Mesenteric fat pad (tissue), 1 donor: ENCODE measurements around the gene FRS3. TPM values are rescaled to one million over a fixed set of nuclear protein-coding genes. Genes with fewer than 3 reads are reported as not detected.
A peak's percentile ranks its signal among the peaks of the same experiment; 100 is the strongest.
"Not testable (repeated sequence)": the region's sequence is repeated elsewhere in the genome, so short reads cannot be mapped to it uniquely, and the experiment has no call there.

ENCODE experiments used
- DNase-seq: peaks from one replicate; pipeline ENCODE4 v3.0.0-alpha.2; 2020; ENCODE audit warnings: low spot score
- long read RNA-seq: library from polyadenylated mRNA; unstranded; transcript quantifications from one replicate; pipeline ENCODE4 v2.0.0, GENCODE V29; 2020
- total RNA-seq: library from RNA; stranded (reverse); fragmentation: NEBNext Ultra II Directional; extraction: Animal tissue kit (Norgen Biotek cat#: 25700); gene quantifications from one replicate; pipeline ENCODE4 v1.2.1, GENCODE V29; 2021
- donor health status: DM: yes; HTN: yes; CAD: no.

Gene FRS3, protein sequence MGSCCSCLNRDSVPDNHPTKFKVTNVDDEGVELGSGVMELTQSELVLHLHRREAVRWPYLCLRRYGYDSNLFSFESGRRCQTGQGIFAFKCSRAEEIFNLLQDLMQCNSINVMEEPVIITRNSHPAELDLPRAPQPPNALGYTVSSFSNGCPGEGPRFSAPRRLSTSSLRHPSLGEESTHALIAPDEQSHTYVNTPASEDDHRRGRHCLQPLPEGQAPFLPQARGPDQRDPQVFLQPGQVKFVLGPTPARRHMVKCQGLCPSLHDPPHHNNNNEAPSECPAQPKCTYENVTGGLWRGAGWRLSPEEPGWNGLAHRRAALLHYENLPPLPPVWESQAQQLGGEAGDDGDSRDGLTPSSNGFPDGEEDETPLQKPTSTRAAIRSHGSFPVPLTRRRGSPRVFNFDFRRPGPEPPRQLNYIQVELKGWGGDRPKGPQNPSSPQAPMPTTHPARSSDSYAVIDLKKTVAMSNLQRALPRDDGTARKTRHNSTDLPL
- 3.4 TPM for total RNA-seq
- long read RNA-seq, partial matches to known transcripts = 0 of 3 reads
- long read RNA-seq, other reads (novel, unspliced or antisense) = 2 of 3 reads

DNA sequence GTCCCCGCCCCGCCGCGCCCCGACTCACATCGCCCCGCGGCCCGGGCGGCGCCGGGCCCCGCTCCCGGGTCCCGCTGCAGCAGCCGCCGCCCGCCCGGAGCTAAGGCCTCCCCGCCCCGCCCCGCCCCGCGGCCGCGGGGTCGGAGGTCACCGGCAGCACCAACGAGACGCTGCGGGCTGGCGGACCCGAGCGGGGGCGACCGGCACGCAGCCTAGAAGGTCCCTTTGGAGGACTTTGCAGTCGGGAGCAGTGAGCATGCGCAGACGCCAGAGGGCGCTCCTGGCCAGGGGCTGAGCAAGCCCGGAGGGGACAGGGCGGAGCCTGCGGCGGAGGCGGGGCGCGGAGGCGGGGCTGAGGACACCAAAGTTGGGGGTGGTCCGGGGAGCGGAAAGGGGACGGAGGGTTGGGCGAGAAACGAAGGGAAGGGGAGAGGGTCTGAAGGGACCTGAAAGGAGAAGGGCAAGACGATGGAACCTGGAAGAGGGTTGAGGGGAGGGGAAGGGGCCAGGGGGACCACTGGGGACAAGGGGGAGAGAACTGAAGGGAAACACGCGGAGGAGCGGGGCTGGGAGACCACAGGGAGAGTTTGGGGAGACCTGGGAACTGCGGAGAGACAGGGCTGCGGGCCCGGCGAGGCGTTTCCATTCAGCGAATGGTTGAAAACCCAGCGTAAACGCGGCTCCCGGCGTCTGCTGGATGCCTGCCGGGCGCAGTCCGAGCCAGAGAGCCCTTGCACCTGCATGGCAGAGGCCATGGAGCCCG, at the start of gene FRS3:
TSS of gene FRS3 (minus strand) at position 113 of the 763 bp plus-strand sequence. CDS start 2,913 bp downstream, outside the sequence.
- peak; percentile 100 for DNase-seq

DNA sequence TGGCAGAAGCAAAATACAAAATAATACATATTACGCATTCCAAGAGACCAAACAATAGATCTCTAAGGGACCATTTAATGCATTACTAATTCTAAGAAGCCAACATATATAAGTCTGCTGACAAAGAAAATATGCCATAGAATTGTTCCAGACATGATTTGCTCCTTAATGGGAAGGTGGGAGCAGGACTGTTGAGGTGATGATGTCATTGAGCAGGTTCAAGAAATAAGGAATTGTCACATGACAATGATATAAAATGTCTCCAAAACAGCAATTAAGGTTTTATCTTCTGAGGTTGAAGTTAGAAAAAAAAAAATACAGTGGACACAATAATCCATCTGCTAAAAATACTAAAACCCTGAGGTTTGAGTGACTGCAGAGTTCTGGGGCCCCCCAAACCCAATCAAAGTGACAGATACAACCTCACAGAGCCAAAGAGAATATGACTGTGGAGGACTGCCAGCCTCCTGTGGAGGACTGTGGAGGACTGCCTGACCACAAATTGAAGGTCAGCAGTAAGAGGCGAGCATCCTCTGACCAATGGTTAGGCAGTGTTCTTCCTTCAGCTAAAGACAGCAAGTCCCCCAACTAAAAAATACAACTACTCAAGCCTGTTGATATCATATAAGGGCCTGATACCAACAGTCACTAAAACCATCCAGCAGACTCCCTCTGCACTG, 46.8 kb upstream of the FRS3 start:
- no peak for DNase-seq

DNA sequence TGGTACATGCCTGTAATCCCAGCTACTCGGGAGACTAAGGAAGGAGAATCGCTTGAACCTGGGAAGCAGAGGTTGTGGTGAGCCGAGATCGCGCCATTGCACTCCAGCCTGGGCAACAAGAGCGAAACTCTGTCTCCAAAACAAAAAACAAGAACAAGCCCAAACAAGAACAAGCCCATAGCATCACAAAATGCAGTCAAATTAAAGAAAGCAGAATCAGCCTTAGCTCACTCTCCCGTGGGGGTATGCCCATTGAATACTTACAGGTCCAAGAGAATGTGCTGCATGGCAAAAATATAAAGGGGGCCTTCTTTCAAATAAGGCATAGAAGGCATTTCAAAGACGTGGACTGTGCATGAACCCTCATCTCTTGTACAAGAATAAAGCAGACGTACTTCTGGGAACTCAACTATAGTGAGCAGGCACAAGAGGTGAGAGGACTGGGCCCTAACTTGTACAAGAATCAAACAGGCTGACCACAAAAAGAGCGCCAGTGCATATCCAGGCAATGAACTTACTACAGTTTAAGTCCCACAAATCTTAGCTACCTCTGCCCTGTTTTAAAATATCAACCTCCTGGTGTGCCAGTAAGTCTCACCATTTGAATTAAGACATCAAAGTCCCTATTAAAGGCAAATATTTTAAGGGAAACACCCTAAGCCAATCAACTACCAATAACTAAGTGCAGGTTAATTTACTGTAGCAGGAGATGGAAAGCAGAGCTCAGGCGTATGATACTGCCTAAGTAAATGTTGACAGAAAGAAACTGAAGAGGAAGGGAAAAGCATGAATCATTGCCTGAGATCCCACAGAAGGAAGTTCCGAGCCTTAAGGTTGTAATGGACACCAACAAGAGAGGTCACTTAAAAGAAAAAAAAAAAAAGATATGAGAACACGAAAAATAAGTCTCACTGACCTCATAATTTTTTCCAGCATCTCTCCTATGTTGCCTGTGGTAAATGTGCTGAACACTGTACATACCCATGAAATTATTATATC, 45.2 kb upstream of the FRS3 start:
- no peak for DNase-seq

DNA sequence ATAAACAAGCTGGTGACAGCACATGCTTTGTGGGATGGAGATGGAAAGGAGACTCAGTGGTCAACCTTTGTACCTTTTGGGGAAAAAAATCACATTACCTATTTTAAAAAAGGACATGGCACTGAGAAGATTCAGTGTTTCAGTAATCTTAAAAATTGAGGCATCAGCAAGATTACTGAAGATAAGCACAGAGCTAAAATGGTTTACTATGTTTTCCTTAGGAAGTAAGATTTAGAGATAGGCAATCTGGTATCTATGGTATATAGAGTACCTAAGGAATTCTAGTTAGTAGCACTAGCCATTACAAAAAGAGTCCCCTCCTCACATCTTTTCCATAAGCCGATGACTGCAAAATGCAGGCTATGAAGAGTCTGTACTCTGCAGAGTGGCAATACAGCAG, 43.5 kb upstream of the FRS3 start:
- no peak for DNase-seq

DNA sequence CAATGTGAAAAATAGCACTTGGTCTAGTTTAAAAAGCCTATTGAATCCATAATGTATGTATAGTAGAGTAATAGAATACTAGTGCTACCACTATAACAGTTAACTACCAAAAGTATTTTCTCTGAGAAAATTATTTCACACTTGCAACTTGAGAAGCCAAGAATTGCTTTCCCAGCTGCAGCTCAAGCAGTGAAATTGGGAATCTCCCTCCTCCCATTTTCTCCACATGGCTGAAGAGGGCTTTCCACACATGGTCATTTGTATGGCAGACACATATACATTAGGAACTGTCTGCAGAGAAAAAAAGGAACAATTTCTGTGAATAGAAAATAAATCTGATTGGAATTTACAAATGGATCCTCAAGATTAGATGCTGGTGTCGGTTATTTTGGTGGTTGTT, 42.3 kb upstream of the FRS3 start:
- no peak for DNase-seq

DNA sequence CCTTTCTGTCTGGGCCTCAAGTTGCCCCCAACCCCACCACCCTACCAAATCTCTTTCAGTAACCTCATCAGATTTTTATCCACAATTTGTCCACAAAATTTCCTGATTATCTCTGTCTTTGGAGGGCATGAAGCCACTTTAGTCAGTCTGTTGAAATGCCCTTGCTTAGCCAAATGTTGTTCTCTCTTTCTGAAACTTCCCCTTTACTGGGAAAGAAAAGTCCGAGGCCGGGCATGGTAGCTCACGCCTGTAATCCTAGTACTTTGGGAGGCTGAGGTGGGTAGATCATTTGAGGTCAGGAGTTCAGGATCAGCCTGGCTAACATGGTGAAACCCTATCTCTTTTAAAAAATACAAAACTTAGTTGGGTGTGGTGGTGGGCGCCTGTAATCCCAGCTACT, 41.6 kb upstream of the FRS3 start:
- no peak for DNase-seq

DNA sequence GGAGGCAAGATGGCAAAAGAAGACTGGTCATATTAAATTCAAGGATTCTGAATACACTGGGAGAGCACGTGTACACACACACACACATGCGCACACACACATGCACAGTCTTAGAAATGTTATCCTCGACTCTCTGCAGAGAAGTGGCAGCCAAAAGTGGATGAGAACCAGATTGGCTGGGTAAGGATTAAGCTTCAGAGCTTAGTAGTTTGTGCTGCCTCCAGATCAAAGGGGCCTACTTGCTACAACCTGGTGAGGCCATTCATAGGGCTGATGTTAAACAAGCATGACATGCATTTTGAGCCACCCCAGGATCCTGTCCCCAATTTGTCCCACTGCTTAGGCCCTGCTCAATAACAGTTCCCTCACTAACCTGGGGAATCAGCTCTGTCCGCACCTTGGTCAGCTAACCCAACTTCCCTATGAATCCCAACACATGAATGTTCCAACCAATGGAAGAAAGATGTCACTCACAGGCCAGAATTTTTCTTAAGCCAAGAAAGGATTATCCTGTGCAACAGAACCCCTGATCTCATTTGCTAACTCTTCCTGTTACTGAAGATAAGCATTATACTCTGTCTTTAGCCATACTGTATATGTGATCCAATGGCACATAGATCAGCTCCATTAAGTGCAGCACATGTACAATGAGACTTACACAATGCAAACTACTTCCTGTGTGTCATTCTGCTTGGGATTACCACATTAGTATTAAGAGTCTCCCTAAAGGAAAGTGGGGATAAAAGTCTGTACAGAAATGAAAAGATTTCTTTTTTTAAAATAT, 38.8 kb upstream of the FRS3 start:
- no peak for DNase-seq

DNA sequence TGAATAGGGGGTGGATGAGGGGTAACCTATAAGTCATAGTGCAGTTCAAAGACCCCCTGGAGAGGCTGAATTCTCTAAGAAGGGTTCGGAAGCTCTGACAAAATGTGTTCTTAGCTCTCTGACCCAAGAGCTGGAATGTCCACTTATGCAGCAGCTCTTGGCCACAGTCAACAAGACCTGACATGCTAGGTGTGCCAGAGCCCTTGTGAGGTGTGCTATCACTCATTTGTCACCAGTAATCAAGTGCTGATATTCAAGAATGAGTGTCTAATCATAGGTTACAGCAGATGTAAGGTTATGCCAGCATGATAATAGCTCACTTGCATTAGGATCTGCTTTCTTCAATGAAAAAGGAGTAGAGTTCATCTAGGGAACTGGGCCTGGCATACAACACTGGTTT, 35.9 kb upstream of the FRS3 start:
- DNase-seq = no peak

DNA sequence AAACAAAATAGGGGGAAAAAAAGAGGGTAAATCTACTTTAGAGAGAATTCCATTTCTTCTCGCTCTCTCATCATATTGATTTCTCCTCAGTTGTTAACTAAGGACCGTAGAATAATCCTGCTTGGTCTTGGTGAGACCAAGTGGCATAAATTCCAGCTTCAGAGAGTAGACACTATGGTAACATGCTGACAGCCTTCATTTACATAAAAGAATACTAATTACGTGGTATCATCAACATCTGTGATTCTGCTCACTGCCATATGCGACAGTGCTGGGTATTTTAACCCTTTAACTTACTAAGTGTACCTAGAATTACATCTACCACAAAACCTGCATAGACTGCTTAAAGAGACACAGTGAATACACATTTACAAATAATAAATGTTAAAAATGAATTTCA, 34.9 kb upstream of the FRS3 start:
- no peak for DNase-seq

DNA sequence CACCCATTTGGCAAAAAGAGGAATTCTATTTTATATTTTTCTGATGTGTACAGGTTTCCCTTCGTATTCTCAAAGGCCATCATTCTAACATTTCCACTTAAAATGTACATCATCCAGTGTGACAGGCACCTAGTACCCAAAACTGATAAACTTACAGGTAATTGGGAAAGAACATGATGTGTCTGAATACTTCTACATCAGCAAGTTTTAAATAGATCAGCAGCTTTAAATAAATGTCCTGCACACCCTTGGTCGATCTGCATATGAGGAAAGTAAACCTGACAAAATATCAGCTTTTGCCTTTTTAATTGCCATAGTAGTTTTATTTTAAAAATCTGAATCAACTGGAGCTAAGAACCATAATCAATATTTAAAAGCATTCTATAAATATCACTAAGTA, 34.3 kb upstream of the FRS3 start:
- DNase-seq = no peak

DNA sequence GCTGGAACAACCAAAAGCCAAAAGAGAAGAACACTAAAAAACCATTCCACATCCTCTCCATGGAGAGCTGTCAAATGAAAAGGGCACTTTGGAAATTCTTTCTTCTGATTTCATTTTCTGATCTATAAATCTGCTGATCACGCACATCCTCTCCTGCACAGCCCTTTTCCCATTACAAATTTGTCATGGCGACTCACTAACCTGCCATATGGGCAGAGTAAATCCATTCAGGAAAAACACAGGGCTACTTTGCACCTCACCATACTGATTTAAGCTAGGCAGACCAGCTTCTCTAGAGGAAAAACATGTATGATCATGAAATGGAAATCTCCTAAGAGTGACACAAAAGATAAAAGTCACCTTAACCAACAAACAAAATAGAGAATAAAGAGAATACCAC, 33.8 kb upstream of the FRS3 start:
- DNase-seq = no peak

DNA sequence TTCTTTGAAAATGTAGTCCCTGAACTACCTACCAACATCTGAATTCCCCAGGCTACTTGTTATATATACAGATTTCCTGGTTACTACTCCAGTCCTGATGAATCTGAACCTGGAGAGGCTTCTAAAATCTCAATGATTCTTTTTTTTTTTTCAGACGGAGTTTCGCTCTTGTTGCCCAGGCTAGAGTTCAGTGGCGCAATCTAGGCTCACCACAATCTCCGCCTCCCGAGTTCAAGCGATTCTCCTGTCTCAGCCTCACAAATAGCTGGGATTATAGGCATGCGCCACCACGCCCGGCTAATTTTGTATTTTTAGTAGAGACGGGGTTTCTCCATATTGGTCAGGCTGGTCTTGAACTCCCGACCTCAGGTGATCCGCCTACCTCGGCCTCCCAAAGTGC, 32.2 kb upstream of the FRS3 start:
- DNase-seq = not testable (repeated sequence)

DNA sequence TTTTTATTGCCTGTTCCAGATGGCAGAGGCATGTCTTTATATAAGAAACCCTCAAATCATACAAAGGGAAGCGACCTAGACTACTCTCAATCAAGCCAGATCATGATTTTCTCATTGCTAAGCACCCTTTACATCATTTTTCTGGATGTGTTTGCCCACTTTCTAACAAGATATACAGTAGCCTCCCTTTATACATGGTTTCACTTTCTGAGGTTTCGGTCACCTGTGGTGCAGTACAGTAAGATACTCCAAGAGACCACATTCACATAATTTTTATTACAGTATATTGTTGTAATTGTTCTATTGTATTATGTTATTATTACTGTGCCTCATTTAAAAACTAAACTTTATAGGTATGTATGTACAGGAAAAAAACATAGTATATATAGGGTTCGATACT, 31.4 kb upstream of the FRS3 start:
- no peak for DNase-seq

DNA sequence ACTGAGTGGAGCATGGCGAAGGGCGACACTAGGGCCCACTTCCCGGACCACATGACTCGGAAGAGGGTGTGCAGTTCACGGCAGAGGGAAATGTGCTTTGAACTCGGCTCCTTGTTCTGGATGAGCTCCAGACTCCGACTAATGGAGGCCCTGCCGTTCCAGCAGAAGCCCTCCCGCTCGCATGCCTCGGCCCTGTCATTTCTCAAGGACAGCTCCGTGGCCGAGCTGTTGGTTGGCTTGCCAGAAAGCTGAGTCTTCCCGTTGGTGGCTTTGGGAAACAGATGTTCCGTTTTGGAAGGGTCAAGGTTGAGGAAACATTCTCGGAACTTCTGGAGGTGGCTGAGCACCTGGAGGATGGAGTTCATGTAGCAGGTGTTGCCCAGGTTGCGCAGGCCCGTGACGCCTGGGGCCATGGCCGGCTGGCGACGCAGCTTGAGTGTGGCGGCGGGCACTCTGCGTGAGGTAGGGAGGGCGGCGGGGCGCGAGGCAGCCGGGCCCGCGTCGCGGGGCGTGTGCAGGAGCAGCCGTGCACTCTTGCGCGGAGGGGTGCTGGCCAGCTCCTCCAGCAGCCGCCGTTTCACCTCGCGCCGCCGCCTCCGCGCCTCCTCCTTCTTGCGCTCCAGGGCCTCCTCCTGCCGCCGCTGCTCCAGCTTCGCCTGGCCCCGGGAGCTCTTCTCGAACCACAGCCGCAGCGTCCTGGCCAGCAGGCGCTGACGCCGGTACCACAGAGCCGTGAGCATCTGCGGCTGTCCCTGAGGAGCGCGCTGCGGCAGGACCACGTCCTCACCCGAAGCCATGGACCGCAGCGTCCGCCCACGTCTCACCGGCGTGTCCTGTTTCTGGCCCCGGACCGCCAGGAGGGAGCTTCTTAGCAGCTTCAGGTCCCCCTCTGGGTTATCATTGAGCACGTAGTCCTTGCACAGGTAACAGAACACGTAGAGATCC, 26.4 kb upstream of the FRS3 start:
- no peak for DNase-seq

DNA sequence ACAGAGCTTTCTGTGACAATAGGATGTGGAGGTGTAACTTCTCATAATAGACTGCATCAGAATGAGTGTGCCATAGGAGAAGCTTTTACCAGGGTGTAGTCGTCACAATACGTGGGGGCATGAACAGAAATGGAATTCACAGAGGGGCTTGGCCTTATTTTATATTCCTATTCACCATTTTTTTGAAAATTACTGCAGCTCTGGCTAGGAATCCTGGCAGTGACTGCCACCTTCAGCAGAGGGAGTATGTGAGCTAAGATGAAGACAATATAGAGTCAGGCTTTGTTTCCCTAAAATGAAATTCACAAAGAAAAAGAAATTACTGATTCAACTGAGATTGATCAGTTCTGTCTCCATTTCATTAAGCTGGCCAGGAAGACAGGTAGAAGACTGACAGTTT, 21.7 kb upstream of the FRS3 start:
- DNase-seq = no peak

DNA sequence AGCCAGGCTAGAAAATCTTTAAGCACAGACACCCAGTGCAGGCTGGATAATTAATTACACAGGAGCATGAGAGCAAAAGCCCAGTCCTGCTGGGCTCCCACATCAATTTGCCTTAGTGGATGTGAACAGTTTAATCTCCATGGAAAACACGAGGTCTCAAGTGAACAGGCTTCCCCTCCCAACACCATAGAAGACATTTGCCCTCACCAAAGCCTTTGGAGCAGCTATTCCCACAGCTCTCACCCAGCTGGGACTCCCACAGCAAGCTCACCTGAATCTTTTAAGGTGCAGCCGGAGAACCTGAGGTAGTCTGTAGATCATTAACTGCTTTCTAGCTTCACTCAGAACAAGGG, 19.8 kb upstream of the FRS3 start:
- DNase-seq = no peak

DNA sequence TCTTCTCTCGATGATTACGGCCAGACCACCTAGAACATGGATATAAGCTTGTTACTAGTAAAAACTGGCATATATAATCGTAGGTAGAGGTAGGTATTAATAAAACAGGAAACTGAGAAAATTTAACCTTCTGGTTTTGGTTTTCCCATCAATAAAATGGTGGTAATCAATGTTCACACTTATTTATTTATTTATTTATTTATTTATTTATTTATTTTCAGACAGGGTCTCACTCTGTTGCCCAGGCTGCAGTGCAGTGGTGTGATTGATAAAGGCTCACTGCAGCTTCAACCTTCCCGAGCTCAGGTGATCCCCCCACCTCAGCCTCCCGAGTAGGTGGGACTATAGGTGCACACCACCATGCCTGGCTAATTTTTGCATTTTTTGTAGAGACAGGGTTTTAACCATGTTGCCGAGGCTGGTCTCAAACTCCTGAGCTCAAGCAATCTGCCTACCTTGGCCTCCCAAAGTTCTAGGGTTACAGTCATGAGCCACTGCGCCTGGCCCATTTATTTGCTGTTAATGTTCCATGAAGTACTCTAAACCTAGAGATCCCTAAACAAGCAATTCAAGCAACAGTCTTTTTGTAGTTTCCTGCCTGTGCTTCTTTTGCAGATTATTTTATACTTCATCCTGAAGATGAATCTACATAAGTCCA, 19.3 kb upstream of the FRS3 start:
- DNase-seq = no peak

DNA sequence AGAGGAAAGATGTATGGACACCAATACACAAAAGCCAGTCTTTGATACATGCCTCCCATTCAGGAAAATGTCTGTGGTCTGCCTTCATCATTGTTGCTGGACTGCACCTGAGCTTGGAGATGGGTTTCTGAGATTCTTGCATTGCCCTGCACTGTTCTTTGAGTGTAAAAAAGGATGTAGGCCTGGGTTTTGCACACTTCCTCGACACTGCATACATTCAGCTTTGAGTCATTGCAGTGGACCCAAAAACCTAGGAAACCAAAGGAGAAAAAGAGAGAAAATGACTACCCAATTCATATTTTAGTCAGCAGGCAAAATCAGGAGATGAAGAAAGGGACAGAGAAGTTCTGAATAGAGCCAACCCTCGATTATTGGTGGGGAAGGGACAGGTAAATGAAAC, 16.8 kb upstream of the FRS3 start:
- DNase-seq = no peak
